ENCODE measurements around the gene EPHB2.

- TF ChIP-seq CTCF (IDR thresholded peaks at IDR 0.05; ENCODE audit: extremely low read depth in 1 of 2, insufficient read depth in 1 of 2, low read depth in 1 of 2, low read length in 2 of 2), result no peak
- TF ChIP-seq POLR2A (IDR thresholded peaks at IDR 0.05; ENCODE audit: low read depth, low read length), result no peak
- no peak for TF ChIP-seq MAX (IDR thresholded peaks at IDR 0.05; ENCODE audit: insufficient read depth, insufficient read length)
- no peak for TF ChIP-seq POLR2AphosphoS5 (IDR thresholded peaks at IDR 0.05; ENCODE audit: insufficient read depth, low read depth, low read length)
- TF ChIP-seq MYC (IDR thresholded peaks at IDR 0.05; ENCODE audit: low read depth, low read length), result no peak
- no peak for TF ChIP-seq EZH2 (IDR thresholded peaks at IDR 0.05; ENCODE audit: borderline replicate concordance, low read depth, low read length, severe bottlenecking)
- no peak for TF ChIP-seq GATA2 (IDR thresholded peaks at IDR 0.05; ENCODE audit: insufficient read depth, insufficient read length, low read depth, low read length)
- TF ChIP-seq JUN (IDR thresholded peaks at IDR 0.05; ENCODE audit: borderline replicate concordance, insufficient read depth, insufficient read length, low read depth), result no peak
Observed at GRCh38 chr1:22691031-22691753, 19.4 kb upstream of the EPHB2 start.
